ENCODE results near the gene DIP2C.
"Not testable (repeated sequence)": the region's sequence is repeated elsewhere in the genome, so short reads cannot be mapped to it uniquely, and the experiment has no call there.

Gene DIP2C

GRCh38 chr10:535952-536351 is 153.5 kb downstream of the DIP2C start:
- no peak for DNase-seq (ENCODE audit: low read depth in 2 of 2)

GRCh38 chr10:535051-535450 is 154.4 kb downstream of the DIP2C start:
- DNase-seq (ENCODE audit: low read depth in 2 of 2), result no peak

GRCh38 chr10:534047-534566 is 155.4 kb downstream of the DIP2C start:
- no peak for DNase-seq (ENCODE audit: low read depth in 2 of 2)

- no peak for DNase-seq (ENCODE audit: low read depth in 2 of 2)
Measured at GRCh38 chr10:533611-534010, 155.9 kb downstream of the DIP2C start.

GRCh38 chr10:533186-533585 is 156.3 kb downstream of the DIP2C start:
- no peak for DNase-seq (ENCODE audit: low read depth in 2 of 2)

GRCh38 chr10:532331-532730 is 157.1 kb downstream of the DIP2C start:
- DNase-seq (ENCODE audit: low read depth in 2 of 2), result not testable (repeated sequence)

- no peak for DNase-seq (ENCODE audit: low read depth in 2 of 2)
Measured at GRCh38 chr10:531541-531940, 157.9 kb downstream of the DIP2C start.

- no peak for DNase-seq (ENCODE audit: low read depth in 2 of 2)
Measured at GRCh38 chr10:530717-531116, 158.8 kb downstream of the DIP2C start.

GRCh38 chr10:529468-530230 is 159.8 kb downstream of the DIP2C start:
- DNase-seq (ENCODE audit: low read depth in 2 of 2), result no peak

GRCh38 chr10:528173-529165 is 161.0 kb downstream of the DIP2C start:
- DNase-seq (ENCODE audit: low read depth in 2 of 2), result no peak

- no peak for DNase-seq (ENCODE audit: low read depth in 2 of 2)
Measured at GRCh38 chr10:527416-527815, 162.1 kb downstream of the DIP2C start.

- DNase-seq (ENCODE audit: low read depth in 2 of 2), result no peak
Measured at GRCh38 chr10:526651-527312, 162.7 kb downstream of the DIP2C start.

- no peak for DNase-seq (ENCODE audit: low read depth in 2 of 2)
Measured at GRCh38 chr10:525565-526315, 163.7 kb downstream of the DIP2C start.

- DNase-seq (ENCODE audit: low read depth in 2 of 2), result no peak
Measured at GRCh38 chr10:523925-524324, 165.5 kb downstream of the DIP2C start.

GRCh38 chr10:522350-522749 is 167.1 kb downstream of the DIP2C start:
- no peak for DNase-seq (ENCODE audit: low read depth in 2 of 2)

- DNase-seq (ENCODE audit: low read depth in 2 of 2), result no peak
Measured at GRCh38 chr10:521261-522250, 167.9 kb downstream of the DIP2C start.

- DNase-seq (ENCODE audit: low read depth in 2 of 2), result no peak
Measured at GRCh38 chr10:520402-520787, 169.1 kb downstream of the DIP2C start.

- no peak for DNase-seq (ENCODE audit: low read depth in 2 of 2)
Measured at GRCh38 chr10:519716-520401, 169.6 kb downstream of the DIP2C start.

- no peak for DNase-seq (ENCODE audit: low read depth in 2 of 2)
Measured at GRCh38 chr10:519055-519715, 170.3 kb downstream of the DIP2C start.

Data from stimulated activated CD4-positive, alpha-beta T cell treated with anti-CD3 and anti-CD28 coated beads, Interleukin-15, amount 100 ng/mL, for 48 hours (primary cell).